GM21515 (cell line): ENCODE measurements around the gene RAPGEF5.

Experiments
- ATAC-seq: cut with Tn5 transposase; IDR thresholded peaks from one replicate; pipeline ENCODE4 v1.9.1; 2021; ENCODE audit not compliant: unreplicated experiment

RAPGEF5 gene

GRCh38 chr7:22350466-22351328, 6.3 kb downstream of the RAPGEF5 start:
- ATAC-seq = peak; percentile 50

- no peak for ATAC-seq
Observed at GRCh38 chr7:22348379-22348778, 8.6 kb downstream of the RAPGEF5 start.

DNA sequence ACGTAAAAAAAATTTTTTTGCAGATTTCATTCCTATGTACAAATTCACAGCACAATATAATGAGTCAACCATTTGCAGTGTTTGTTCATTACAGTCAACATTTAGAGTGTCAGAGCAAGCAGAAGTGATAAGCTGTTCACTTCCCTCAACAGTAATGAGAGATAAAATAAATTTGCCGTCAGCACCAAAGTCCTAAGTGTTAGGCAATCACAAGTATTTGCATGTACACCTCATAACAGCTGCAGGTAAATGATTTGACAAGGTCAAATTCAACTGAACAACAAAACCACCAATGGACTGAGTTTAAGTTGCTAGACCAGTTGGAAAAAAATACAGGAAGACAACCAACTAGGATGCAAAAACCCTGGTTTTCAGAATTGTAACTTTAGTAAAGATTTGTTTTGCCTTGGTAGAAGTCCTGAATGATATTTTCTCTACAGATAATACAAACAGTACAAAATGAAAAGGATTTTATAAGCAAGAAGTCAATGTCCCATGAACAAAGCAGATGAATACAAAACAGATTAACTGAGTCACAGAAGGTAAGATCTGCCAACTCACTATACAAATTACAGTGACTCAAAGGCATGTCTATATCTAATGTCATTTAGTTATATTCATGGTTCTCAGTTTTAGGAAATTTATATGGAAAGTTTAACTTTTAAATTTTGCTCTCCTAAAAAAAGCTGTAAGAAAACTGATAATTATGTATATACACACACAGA, 10.4 kb downstream of the RAPGEF5 start:
- ATAC-seq = no peak

DNA sequence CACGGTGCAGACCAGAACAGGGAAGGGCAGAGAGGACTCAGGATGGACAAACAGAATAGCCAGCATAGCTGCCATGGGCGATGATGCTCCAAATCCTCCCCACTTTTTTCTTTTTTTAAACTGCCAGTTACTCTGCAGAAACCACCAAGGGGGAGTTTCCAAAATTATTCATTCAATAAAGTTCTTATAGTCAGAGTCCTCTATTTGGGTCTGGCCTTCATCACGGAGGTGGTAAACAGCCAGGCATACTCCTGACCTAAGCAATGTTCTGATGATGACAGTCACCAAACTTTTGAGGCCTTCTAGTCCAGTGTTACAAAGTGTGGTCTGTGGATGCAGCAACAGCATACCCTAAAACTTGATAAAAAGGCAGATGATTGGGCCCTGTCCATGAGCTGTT, 12.3 kb downstream of the RAPGEF5 start:
- ATAC-seq = no peak

DNA sequence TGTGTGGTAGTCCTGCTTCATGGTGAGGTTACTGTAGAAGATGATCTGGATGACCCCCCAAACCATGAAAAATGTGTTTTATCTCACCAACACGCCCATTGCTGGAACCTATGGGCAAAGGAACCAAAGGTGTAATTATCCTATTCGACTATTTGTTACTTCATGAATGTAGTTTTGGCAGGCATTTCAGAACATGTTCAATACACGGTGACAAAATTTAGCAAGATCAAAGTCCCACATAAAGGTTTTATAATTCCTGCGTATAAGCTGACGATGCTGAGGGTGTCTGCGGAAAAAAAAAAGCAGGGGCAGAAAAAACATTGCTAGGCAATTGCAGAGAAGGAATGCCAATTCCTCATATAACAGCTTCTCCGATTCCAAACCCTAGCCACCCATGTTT, 13.3 kb downstream of the RAPGEF5 start:
- no peak for ATAC-seq

GRCh38 chr7:22343071-22343470, 13.9 kb downstream of the RAPGEF5 start:
- ATAC-seq = no peak

DNA sequence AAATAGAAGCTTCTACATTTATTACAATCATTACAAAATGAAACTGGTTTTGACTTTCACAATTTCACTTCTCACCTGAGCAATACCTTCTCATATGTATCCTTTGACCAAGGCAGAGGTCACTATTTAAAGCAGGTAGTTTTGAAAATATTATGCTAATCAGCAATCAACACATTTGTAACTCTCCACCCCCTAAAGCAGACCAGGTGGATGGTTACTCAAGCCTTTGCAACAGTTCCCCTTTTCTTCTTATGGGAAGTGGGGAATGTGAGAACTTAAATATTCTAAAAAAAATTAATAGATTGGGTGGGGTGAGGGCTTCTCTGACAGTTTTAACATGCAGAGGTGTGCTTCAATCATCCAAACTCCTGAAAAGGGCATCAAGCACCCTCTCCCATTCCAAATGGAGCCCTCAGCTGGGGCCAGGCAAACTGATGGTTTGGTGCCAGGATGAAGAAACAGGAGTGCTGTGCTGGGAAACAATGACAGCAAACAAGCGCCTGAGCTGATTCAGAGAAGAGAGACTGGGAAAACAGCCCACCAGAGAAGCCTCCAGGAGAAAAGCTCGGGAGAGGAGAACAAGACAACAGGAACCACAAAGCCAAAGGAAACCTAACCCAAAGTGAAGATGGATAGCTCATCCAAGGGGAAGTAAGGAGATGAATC, 17.1 kb downstream of the RAPGEF5 start:
- ATAC-seq = no peak

DNA sequence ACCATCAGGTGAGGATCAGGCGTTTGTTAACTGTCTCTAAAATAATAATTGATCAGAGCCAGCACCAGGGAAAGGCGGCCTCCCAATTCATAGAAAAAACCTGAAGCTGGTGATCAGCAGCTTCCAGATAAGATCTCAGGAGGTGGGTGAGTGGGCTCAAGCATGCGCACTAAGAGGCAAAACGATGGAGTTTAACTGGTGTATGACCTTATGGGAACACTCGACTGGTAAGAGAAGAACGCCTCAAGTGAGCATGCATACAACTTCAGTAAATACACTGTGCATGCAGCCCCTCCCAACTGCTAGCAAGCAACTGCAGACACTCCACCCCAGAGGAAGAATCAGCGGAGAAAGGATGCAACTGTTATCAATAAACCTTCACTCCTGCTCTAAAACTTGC, 18.1 kb downstream of the RAPGEF5 start:
- ATAC-seq = no peak

- no peak for ATAC-seq
Observed at GRCh38 chr7:22338411-22338810, 18.5 kb downstream of the RAPGEF5 start.

DNA sequence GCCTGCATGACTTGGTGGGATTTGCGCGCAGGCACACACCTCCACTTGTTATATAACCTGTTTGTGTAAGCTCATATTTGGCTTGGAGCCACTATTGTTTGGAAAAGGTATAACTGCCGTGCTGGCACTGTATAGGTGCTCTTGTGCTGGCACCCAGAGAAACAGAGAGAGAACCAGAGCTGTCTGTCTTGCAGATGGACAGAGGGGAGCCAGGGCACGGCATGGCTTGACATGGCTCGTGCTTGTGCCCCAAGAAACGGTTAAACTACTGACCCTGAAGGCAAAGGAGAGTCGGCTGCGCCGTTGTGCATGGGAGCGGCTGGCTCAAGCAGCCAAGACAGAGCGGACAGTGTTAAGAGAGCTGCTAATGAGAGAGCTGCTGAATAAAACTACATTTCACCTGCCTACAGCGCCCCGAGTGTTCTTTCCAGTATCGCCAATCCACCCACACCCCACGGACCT, 23.2 kb downstream of the RAPGEF5 start:
- no peak for ATAC-seq

GRCh38 chr7:22332461-22332870, 24.5 kb downstream of the RAPGEF5 start:
- no peak for ATAC-seq

DNA sequence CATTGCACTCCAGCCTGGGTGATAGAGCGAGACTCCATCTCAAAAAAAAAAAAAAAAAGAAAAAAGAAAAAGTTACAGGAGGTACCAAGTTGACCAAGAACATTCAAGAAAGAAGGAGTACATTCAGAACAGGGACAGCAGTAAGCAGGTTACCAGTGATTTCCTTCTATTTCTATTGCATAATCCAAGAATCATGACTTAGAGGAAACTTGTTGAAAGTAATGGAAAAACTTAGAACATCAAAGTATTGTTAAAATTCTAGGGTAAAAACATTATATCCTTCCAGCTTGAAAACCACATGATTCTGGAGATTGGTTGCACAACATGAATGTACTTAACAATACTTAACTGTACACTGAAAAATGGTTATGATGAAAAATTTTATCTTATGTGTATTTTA, 25.2 kb downstream of the RAPGEF5 start:
- no peak for ATAC-seq

- ATAC-seq = no peak
Observed at GRCh38 chr7:22330903-22331302, 26.1 kb downstream of the RAPGEF5 start.

GRCh38 chr7:22329816-22330524, 27.0 kb downstream of the RAPGEF5 start:
- ATAC-seq = no peak

DNA sequence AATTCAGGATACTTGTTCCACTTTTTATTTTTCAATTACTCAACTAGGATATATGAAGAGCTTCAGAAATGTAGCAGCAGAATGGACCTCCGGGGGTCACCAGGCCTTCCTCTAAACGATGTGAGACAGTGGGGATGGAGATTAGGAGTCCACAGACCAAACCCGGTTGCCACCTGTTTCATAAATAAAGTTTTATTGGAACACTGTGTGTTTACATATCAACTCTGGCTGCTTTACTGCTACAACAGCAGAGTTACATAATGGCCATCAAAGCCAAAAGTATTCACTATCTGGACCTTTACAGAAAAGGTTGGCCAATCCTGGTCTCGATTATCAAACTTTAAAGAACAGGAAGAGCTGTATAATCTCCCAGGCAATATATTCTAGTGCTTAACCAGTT, 30.8 kb downstream of the RAPGEF5 start:
- ATAC-seq = no peak

- ATAC-seq = no peak
Observed at GRCh38 chr7:22325671-22326070, 31.3 kb downstream of the RAPGEF5 start.

- ATAC-seq = no peak
Observed at GRCh38 chr7:22323714-22324113, 33.2 kb downstream of the RAPGEF5 start.

- no peak for ATAC-seq
Observed at GRCh38 chr7:22320416-22320815, 36.5 kb downstream of the RAPGEF5 start.

GRCh38 chr7:22319424-22320403, 37.2 kb downstream of the RAPGEF5 start:
- no peak for ATAC-seq

GRCh38 chr7:22318376-22318775, 38.6 kb downstream of the RAPGEF5 start:
- no peak for ATAC-seq
